ENCODE results near the gene CCDC182.

GRCh38 chr17:57744195-57745170, 616 bp downstream of the CCDC182 start:
- no peak for TF ChIP-seq EP300 (IDR thresholded peaks at IDR 0.05)
- TF ChIP-seq CTCF (IDR thresholded peaks at IDR 0.05): no peak
- no peak for TF ChIP-seq POLR2A (IDR thresholded peaks at IDR 0.05)

Measured in upper lobe of left lung (tissue), 4 donors.